ENCODE data around the gene EIF5A. TPM values are rescaled to one million over a fixed set of nuclear protein-coding genes. Genes with fewer than 3 reads are reported as not detected.

Gene EIF5A
- total RNA-seq, 2 donors from 2014 or later, result 118 to 130 TPM

- Histone ChIP-seq H3K36me3 (no peaks in the 10 kb centered on the region), H3K27me3 (replicated peaks; ENCODE audit: insufficient read depth) (peaks cover 5% of the 10 kb centered on the region), H3K4me1 (ENCODE audit: control insufficient read depth in 1 of 2, low read depth in 2 of 2) (peaks cover 15 to 34% of the 10 kb centered on the region in 2 donors), H3K9me3 (no peaks in the 10 kb centered on the region), H3K4me3 (no peak overlapping the region), H3K27ac (no peak overlapping the region)
- DNase-seq (ENCODE audit: low spot score), result no peak
- ATAC-seq (ENCODE audit: insufficient number of reproducible peaks, low FRiP score, low read depth), result no peak
- no peak for TF ChIP-seq CTCF (IDR thresholded peaks at IDR 0.05)
These were observed 14.3 kb upstream of the EIF5A start for GRCh38 chr17:7293159-7293558.

- Histone ChIP-seq H3K27me3 (replicated peaks; ENCODE audit: insufficient read depth) (peaks cover 5% of the 10 kb centered on the region), H3K9me3 (no peaks in the 10 kb centered on the region), H3K27ac (no peak overlapping the region), H3K4me3 (peak overlapping the region; percentile 56), H3K36me3 (no peaks in the 10 kb centered on the region), H3K4me1 (ENCODE audit: control insufficient read depth in 1 of 2, low read depth in 2 of 2) (peaks cover 15 to 34% of the 10 kb centered on the region in 2 donors)
- no peak for TF ChIP-seq CTCF (IDR thresholded peaks at IDR 0.05)
- no peak for DNase-seq (ENCODE audit: low spot score)
- ATAC-seq (ENCODE audit: insufficient number of reproducible peaks, low FRiP score, low read depth), result no peak
These were observed 13.4 kb upstream of the EIF5A start for GRCh38 chr17:7293816-7294613.

GRCh38 chr17:7294614-7295153 lies 12.7 kb upstream of the EIF5A start, which contains the start of gene YBX2:
Gene YBX2 (minus strand): TSS chr17:7294639. CDS start chr17:7294500, 139 bp downstream.
- no peaks in the 10 kb centered on the region for H3K36me3 ChIP-seq
- DNase-seq (ENCODE audit: low spot score), result no peak

GRCh38 chr17:7295230-7296180 lies 11.9 kb upstream of the EIF5A start:
- no peak for TF ChIP-seq CTCF (IDR thresholded peaks at IDR 0.05)
- Histone ChIP-seq H3K36me3 (no peaks in the 10 kb centered on the region), H3K27me3 (replicated peaks; ENCODE audit: insufficient read depth) (peaks cover 5% of the 10 kb centered on the region), H3K9me3 (no peaks in the 10 kb centered on the region), H3K27ac (no peak overlapping the region), H3K4me3 (peak overlapping the region; percentile 56), H3K4me1 (ENCODE audit: control insufficient read depth in 1 of 2, low read depth in 2 of 2) (peaks cover 15 to 34% of the 10 kb centered on the region in 2 donors)
- ATAC-seq (ENCODE audit: insufficient number of reproducible peaks, low FRiP score, low read depth), result no peak
- DNase-seq (ENCODE audit: low spot score), result no peak

More at GRCh38 chr17:7294614-7295153, 12.7 kb upstream of the EIF5A start, which contains the start of gene YBX2:
- Histone ChIP-seq H3K9me3 (no peaks in the 10 kb centered on the region), H3K4me3 (peak within 1 kb of the TSS; percentile 56), H3K27ac (no peak within 1 kb of the TSS), H3K27me3 (replicated peaks; ENCODE audit: insufficient read depth) (peaks cover 5% of the 10 kb centered on the region), H3K4me1 (ENCODE audit: control insufficient read depth in 1 of 2, low read depth in 2 of 2) (peaks cover 15 to 34% of the 10 kb centered on the region in 2 donors)
- no peak for TF ChIP-seq CTCF (IDR thresholded peaks at IDR 0.05)
- ATAC-seq (ENCODE audit: insufficient number of reproducible peaks, low FRiP score, low read depth), result no peak
